Mammary epithelial cell (primary cell): ENCODE measurements around the gene ITPRID2.

Experiments used
- CTCF ChIP-seq, 2 donors: IDR thresholded peaks in 1 of 2; conservative IDR thresholded peaks in 1 of 2; 2 replicates each; pipeline ENCODE4 v1.5.1; 2011 to 2012; ENCODE audit warnings: inconsistent platforms in 2 of 2, low read length in 2 of 2, mild to moderate bottlenecking in 2 of 2, control low read depth in 1 of 2, low read depth in 1 of 2; ENCODE audit not compliant: insufficient read depth in 1 of 2; ENCODE audit errors: extremely low read depth in 1 of 2
- EZH2 ChIP-seq: IDR thresholded peaks from 2 replicates; pipeline ENCODE4 v1.6.1; 2012; ENCODE audit warnings: low read length, inconsistent platforms, borderline replicate concordance

- TF ChIP-seq EZH2 (no peak), CTCF (conservative IDR thresholded peaks at IDR 0.05 in 1 of 2, IDR thresholded peaks at IDR 0.05 in 1 of 2; ENCODE audit: extremely low read depth in 1 of 2, insufficient read depth in 1 of 2, low read depth in 1 of 2, low read length in 2 of 2) (no peak)
Observed at GRCh38 chr2:181879295-181879694, 12.2 kb upstream of the ITPRID2 start.
